Right cardiac atrium (tissue), 5 donors: Measurements from ENCODE around the gene HNRNPK. TPM values are rescaled to one million over a fixed set of nuclear protein-coding genes. Genes with fewer than 3 reads are reported as not detected.

Experiments
- ATAC-seq, 2 donors: fragments of 200-7000 bp; cut with Tn5 transposase; one replicate each; pipeline versions ENCODE4 v1.8.0 to v1.9.1; 2020; ENCODE audit warnings: moderate library complexity in 2 of 2, mild to moderate bottlenecking in 1 of 2
- DNase-seq, 3 donors: peaks; one replicate each; pipeline ENCODE4 v3.0.0-alpha.2; 2020
- H3K27ac ChIP-seq: one replicate; pipeline ENCODE4 v1.5.1; 2013; ENCODE audit warnings: mild to moderate bottlenecking, low read length, control low read depth, moderate library complexity
- H3K27me3 ChIP-seq: one replicate; pipeline ENCODE4 v1.6.1; 2013; ENCODE audit not compliant: control insufficient read depth, insufficient read depth
- H3K4me1 ChIP-seq: one replicate; pipeline ENCODE4 v1.6.1; 2013; ENCODE audit warnings: low read length; ENCODE audit not compliant: control insufficient read depth, insufficient read depth
- H3K4me3 ChIP-seq: one replicate; pipeline ENCODE4 v1.5.1; 2013; ENCODE audit warnings: low read length, control low read depth
- H3K9me3 ChIP-seq: one replicate; pipeline ENCODE4 v1.6.1; 2013; ENCODE audit warnings: low read length; ENCODE audit not compliant: control insufficient read depth
- WGBS: extraction: QIAGEN DNeasy Blood & Tissue Kit; methylation state at CpG from one replicate; pipeline ENCODE4 v1.1.7; 2013; 5-methylcytosine and 5-hydroxymethylcytosine counted together
- intact Hi-C, 4 donors: fragments of 100-400 bp; cut with DNase I; formaldehyde crosslinking; loops; one replicate each; pipeline versions ENCODE4 v1.11.0 to v1.14.0; 2022 to 2023
- polyA plus RNA-seq: library from polyadenylated mRNA; stranded (reverse); fragments of 200-250 nt; gene quantifications from one replicate; pipeline ENCODE4 v1.2.3, GENCODE V29; 2013
- total RNA-seq, 4 donors: library from RNA; stranded (reverse); fragmentation: NEBNext Ultra II Directional; extraction: Animal tissue kit (Norgen Biotek cat#: 25700); gene quantifications; one replicate each; pipeline ENCODE4 v1.2.1, GENCODE V29; 2021
- donor health status: healthy with polysubstance abuse.
- donor health status: DM: no; HTN: yes; CAD: no.
- donor health status: DM: no; HTN: no; CAD: no.
- donor health status: DM: no; HTN: yes; CAD: no; lungs with severe emphysema.
- donor health status: DM: yes; HTN: yes; CAD: no.

Gene HNRNPK
- total and polyA plus RNA-seq, 5 donors = 215 to 327 (median 308) TPM

- WGBS = 77% methylated on average over 5 of the region's 5 CpGs
- no peak overlapping the region for H3K4me3 ChIP-seq
- H3K9me3 ChIP-seq = no peaks in the 10 kb centered on the region
- no peak for DNase-seq
- H3K27ac ChIP-seq = no peak overlapping the region
- peak in 1 of 2 donors; percentile 23 for ATAC-seq
- H3K4me1 ChIP-seq = peaks cover 4% of the 10 kb centered on the region
- no peaks in the 10 kb centered on the region for H3K27me3 ChIP-seq
- intact Hi-C loops = loop anchor here in 2 of 4 donors (5.0 to 10.0 kb wide), 3 partner anchors 240 to 378 kb away; no protein-coding TSS in a partner anchor
Observed at GRCh38 chr9:83934569-83935275, 45.3 kb downstream of the HNRNPK start.

GRCh38 chr9:83933790-83934189 lies 46.2 kb downstream of the HNRNPK start:
- Histone ChIP-seq H3K4me1 (peaks cover 4% of the 10 kb centered on the region), H3K9me3 (no peaks in the 10 kb centered on the region), H3K4me3 (no peak overlapping the region), H3K27me3 (no peaks in the 10 kb centered on the region), H3K27ac (no peak overlapping the region)
- intact Hi-C loops = loop anchor here in 2 of 4 donors (10.0 kb wide), 1 partner anchor 241 kb away; no protein-coding TSS in a partner anchor
- 62% methylated on average over 3 of the region's 3 CpGs for WGBS
- ATAC-seq (no peak), DNase-seq (no peak)

GRCh38 chr9:83932851-83933250 lies 47.2 kb downstream of the HNRNPK start:
- no peaks in the 10 kb centered on the region for H3K27me3 ChIP-seq
- 91% methylated on average over 5 of the region's 5 CpGs for WGBS
- peaks cover 4% of the 10 kb centered on the region for H3K4me1 ChIP-seq

GRCh38 chr9:83932011-83932410 lies 48.0 kb downstream of the HNRNPK start:
- intact Hi-C loops = loop anchor here in 2 of 4 donors (10.0 kb wide), 1 partner anchor 243 kb away; no protein-coding TSS in a partner anchor
- no peak for ATAC-seq
- no peak for DNase-seq
- peaks cover 4% of the 10 kb centered on the region for H3K4me1 ChIP-seq
- no peak overlapping the region for H3K4me3 ChIP-seq
- WGBS = 92% methylated on average over 2 of the region's 2 CpGs
- H3K27ac ChIP-seq = no peak overlapping the region
- H3K27me3 ChIP-seq = no peaks in the 10 kb centered on the region
- no peaks in the 10 kb centered on the region for H3K9me3 ChIP-seq

More at GRCh38 chr9:83932851-83933250, 47.2 kb downstream of the HNRNPK start:
- no peak for ATAC-seq
- intact Hi-C loops = loop anchor here in 2 of 4 donors (10.0 kb wide), 1 partner anchor 242 kb away; no protein-coding TSS in a partner anchor
- H3K4me3 ChIP-seq = no peak overlapping the region
- H3K27ac ChIP-seq = no peak overlapping the region
- no peaks in the 10 kb centered on the region for H3K9me3 ChIP-seq
- no peak for DNase-seq

GRCh38 chr9:83930881-83931280 lies 49.1 kb downstream of the HNRNPK start:
- WGBS = 90% methylated on average over 5 of the region's 5 CpGs

GRCh38 chr9:83927591-83927990 lies 52.4 kb downstream of the HNRNPK start:
- Histone ChIP-seq H3K4me1 (no peaks in the 10 kb centered on the region), H3K9me3 (no peaks in the 10 kb centered on the region), H3K4me3 (no peak overlapping the region), H3K27me3 (no peaks in the 10 kb centered on the region), H3K27ac (no peak overlapping the region)
- 97% methylated on average over 1 of the region's 1 CpG for WGBS
- intact Hi-C loops = no loop called here
- ATAC-seq (no peak), DNase-seq (no peak)

More at GRCh38 chr9:83930881-83931280, 49.1 kb downstream of the HNRNPK start:
- Histone ChIP-seq H3K4me3 (no peak overlapping the region), H3K9me3 (no peaks in the 10 kb centered on the region), H3K4me1 (peaks cover 4% of the 10 kb centered on the region), H3K27me3 (no peaks in the 10 kb centered on the region), H3K27ac (no peak overlapping the region)
- intact Hi-C loops = loop anchor here in 2 of 4 donors (10.0 kb wide), 1 partner anchor 244 kb away; no protein-coding TSS in a partner anchor
- no peak for DNase-seq
- ATAC-seq = no peak

GRCh38 chr9:83920927-83921707 lies 58.9 kb downstream of the HNRNPK start, which contains the start of gene KIF27:
KIF27 (minus strand) TSS chr9:83921432; CDS start chr9:83915591, 5,841 bp downstream.
- peak within 1 kb of the TSS; percentile 75 for H3K27ac ChIP-seq
- peak within 1 kb of the TSS; percentile 89 for H3K4me3 ChIP-seq
- no peaks in the 10 kb centered on the region for H3K9me3 ChIP-seq
- peaks cover 1% of the 10 kb centered on the region for H3K4me1 ChIP-seq
- WGBS = under 1% methylated on average over 92 of the region's 92 CpGs
- H3K27me3 ChIP-seq = no peaks in the 10 kb centered on the region
- intact Hi-C loops = no loop called here
- ATAC-seq (peak; percentile 99 to 100), DNase-seq (peak; percentile 100)

GRCh38 chr9:83920469-83920926 lies 59.5 kb downstream of the HNRNPK start:
- peak overlapping the region; percentile 89 for H3K4me3 ChIP-seq
- no peaks in the 10 kb centered on the region for H3K9me3 ChIP-seq
- DNase-seq = no peak
- H3K4me1 ChIP-seq = peaks cover 1% of the 10 kb centered on the region
- WGBS = 3% methylated on average over 16 of the region's 16 CpGs
- peak overlapping the region; percentile 75 for H3K27ac ChIP-seq
- peak; percentile 23 to 39 for ATAC-seq
- intact Hi-C loops = no loop called here
- H3K27me3 ChIP-seq = no peaks in the 10 kb centered on the region

GRCh38 chr9:83919111-83919510 lies 60.9 kb downstream of the HNRNPK start:
- no peak for ATAC-seq

More at GRCh38 chr9:83919111-83919510, 60.9 kb downstream of the HNRNPK start:
- peaks cover 1% of the 10 kb centered on the region for H3K4me1 ChIP-seq
- H3K27ac ChIP-seq = no peak overlapping the region
- no peaks in the 10 kb centered on the region for H3K27me3 ChIP-seq
- no peak for DNase-seq
- intact Hi-C loops = loop anchor here in 1 of 4 donors (5.0 kb wide), 1 partner anchor 197 kb away; no protein-coding TSS in a partner anchor
- H3K4me3 ChIP-seq = no peak overlapping the region
- 97% methylated on average over 1 of the region's 1 CpG for WGBS
- no peaks in the 10 kb centered on the region for H3K9me3 ChIP-seq
